ENCODE results near the gene E4F1.

E4F1 gene

DNA sequence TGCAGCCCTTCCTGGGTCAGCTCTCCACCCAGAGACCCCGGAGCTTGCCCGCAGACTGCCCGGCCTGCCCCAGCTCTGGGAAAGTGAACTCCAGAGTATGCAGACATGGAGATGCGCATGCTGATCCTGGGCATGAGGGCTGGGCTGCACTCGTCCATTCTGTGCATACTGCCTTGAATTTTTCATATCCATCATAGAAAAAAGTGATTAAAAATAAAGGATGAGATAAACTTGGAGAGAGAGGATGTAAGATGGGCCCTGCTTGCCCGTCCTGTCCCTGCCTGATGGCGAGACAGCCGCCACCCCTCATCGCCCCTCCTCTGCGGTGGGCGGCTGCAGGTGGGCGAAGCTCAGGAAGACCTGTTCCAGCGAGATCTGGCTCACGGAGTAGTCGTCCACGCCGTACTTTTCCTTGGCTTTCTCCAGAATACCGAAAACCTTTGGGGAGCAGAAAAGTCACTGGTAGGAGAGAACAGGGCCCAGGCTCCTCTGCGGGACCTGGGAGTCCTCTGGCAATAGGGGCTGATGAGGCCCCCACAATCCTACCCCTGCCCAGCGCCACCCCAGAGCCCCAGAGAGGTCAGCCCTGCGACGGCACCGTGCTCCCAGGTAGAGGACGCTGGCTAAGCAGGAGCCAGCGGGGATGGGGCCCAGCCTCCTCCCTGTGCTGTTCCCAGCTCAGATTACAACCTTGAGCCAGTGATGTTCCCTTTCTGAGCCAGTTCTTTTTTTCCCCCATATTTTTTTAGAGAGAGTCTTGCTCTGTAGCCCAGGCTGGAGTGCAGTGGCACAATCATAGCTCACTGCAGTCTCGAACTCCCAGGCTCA is 53.2 kb downstream of the E4F1 start:
- H3K4me1 Mint-ChIP-seq = no peaks in the 10 kb centered on the region
- no peak overlapping the region for H3K27ac Mint-ChIP-seq
- no peaks in the 10 kb centered on the region for H3K36me3 Mint-ChIP-seq
- DNase-seq (ENCODE audit: low spot score in 2 of 2) = no peak
- no peak overlapping the region for H3K4me3 Mint-ChIP-seq
- ATAC-seq = no peak
- H3K9me3 Mint-ChIP-seq = no peaks in the 10 kb centered on the region

DNA sequence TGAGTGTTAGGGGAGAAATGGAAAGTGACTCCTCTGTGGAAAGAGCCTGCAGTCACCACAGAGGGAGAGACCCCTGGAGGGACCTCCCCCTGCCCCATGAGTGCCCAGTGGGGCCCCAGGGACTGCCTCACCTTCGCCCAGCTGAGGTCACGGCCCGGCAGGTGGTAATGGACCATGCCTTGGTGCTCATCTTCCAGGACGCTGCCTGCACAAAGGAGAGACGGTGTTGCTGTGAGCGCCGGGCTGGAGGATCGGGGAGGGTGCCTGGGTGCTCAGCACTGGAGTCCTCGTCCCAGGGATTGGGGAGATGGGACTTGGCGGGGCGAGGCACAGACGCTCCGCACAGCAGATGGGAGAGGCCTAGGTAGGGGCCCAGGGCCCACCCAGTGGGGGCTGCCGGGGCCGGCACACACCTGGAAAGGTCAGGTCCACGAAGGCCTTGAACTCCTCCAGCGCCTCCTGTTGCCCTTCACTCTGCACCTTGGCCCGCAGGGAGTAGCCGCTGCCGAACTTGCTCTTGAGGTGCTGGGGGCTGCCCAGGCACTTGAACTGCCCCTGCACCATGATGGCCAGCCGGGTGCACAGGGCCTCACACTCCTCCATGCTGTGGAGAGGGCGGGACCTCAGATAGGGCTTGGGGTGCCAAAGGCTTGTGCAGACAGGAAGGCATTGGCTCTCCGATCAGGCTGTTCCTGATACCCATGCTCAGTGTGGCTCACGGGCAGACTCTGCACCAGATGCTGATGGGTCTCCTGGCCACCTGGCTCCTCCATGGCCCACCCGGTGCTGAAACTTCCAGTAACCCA is 54.3 kb downstream of the E4F1 start:
- Mint-ChIP-seq H3K36me3 (no peaks in the 10 kb centered on the region), H3K4me1 (no peaks in the 10 kb centered on the region), H3K27ac (no peak overlapping the region), H3K4me3 (no peak overlapping the region), H3K9me3 (no peaks in the 10 kb centered on the region)
- DNase-seq (ENCODE audit: low spot score in 2 of 2) (no peak), ATAC-seq (no peak)

DNA sequence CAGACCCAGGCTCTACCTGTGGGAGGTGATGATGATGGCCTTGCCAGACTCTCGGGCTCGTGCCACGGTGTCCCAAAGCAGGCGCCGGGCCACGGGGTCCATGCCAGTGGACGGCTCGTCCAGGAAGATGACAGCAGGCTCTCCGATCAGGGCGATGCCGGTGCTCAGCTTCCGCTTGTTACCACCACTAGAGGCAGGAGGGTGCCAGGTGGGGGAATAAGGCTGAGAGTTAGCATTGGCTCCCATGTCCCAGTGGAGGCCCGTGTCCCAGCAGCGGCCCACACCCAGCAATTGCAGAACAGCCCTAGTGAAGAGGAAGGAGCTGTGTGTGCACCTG is 54.8 kb downstream of the E4F1 start:
- DNase-seq (ENCODE audit: low spot score in 2 of 2) (no peak), ATAC-seq (no peak)
- Mint-ChIP-seq H3K4me1 (no peaks in the 10 kb centered on the region), H3K4me3 (no peak overlapping the region), H3K9me3 (no peaks in the 10 kb centered on the region), H3K27ac (no peak overlapping the region), H3K36me3 (no peaks in the 10 kb centered on the region)

DNA sequence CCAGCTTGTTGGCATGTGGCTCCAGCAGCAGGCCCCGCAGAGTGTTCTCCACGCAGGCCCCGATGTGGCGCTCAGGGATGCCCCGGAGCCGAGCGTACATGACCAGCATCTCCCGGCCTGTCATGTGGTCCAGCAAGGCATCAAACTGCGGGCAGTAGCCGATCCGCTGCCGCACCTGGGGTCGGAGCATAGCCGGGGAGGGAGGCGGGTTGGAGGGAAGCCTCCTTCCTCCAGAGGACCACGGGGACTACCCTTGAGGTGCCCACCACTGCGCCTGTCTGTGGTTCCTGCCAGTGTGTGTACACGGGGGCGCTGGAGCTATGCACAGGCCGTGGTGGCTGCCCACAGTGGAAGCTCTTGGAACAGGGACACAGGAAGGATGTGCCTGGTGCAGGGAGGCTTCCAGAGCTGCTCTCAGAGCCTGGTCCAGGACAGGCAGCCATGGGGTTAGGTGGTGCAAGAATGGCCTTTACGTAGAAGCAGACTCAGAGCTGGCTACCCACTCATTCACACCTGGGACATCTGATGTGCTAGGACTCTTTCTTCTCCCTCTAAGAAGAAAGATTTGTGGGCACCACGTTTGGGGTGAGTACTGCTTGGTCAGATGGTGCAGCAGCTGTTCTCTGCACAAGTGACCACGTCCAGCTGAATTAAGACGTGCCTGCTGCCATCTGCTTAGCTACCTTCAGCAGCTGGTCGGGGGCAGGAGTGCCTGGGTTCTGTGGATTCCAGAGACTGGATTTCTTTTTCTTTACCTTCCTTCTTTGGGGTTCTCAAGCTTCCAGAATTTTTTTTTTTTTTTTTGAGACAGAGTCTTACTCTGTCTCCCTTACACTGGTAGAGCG is 55.8 kb downstream of the E4F1 start:
- Mint-ChIP-seq H3K9me3 (no peaks in the 10 kb centered on the region), H3K4me3 (no peak overlapping the region), H3K4me1 (no peaks in the 10 kb centered on the region), H3K27ac (no peak overlapping the region), H3K36me3 (peaks cover 5% of the 10 kb centered on the region)
- no peak for ATAC-seq
- DNase-seq (ENCODE audit: low spot score in 2 of 2) = no peak

DNA sequence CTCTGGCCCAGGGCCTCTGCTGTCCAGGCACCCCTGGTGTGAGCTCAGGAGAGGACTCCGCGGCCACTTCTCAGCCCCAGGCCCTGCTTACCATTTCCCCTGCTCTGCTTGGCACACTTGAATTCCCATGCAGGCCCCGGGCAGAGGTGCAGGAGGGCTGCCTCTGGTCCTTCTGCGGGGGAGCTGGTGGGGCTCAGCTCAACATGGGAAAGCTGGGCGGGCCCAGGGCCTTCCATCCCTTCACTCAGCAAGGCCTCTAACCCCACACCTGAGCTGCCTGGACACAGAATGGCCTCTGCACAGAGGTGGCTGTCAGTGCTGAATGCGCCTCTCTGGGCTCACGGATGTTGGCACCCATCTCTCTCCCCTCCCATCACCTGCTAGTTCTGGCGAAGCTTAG is 57.1 kb downstream of the E4F1 start:
- DNase-seq (ENCODE audit: low spot score in 2 of 2) (no peak), ATAC-seq (no peak)
- Mint-ChIP-seq H3K27ac (no peak overlapping the region), H3K4me3 (no peak overlapping the region), H3K4me1 (no peaks in the 10 kb centered on the region), H3K36me3 (peaks cover 7% of the 10 kb centered on the region), H3K9me3 (no peaks in the 10 kb centered on the region)

DNA sequence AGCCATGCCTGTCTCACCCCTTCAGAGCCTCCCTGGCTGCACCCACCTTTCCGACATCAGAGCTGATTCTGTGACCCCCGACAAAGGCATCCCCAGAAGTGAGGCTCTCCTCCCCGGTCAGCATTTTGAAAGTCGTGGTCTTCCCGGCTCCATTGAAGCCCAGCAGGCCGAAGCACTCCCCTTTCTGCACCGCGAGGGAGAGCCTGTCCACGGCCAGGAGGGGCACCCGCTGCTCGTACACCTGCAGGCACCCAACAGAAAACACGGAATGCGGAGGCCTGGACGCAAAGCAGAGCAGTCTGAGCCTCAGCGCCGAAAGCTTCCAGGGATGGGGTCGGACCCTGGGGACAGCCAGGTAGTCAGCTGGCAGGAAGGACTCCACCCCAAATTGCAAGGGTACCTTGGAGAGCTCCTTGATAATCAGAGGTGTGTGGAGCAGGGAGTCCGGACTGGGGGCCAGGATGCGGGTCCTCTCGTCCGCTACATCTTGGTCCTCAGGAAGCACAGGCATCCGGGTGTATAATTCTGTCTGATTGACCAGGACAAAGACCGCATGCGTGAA is 57.7 kb downstream of the E4F1 start:
- H3K36me3 Mint-ChIP-seq = peaks cover 7% of the 10 kb centered on the region
- no peaks in the 10 kb centered on the region for H3K4me1 Mint-ChIP-seq
- no peak for DNase-seq (ENCODE audit: low spot score in 2 of 2)
- no peak for ATAC-seq
- no peaks in the 10 kb centered on the region for H3K9me3 Mint-ChIP-seq
- no peak overlapping the region for H3K4me3 Mint-ChIP-seq
- H3K27ac Mint-ChIP-seq = no peak overlapping the region

DNA sequence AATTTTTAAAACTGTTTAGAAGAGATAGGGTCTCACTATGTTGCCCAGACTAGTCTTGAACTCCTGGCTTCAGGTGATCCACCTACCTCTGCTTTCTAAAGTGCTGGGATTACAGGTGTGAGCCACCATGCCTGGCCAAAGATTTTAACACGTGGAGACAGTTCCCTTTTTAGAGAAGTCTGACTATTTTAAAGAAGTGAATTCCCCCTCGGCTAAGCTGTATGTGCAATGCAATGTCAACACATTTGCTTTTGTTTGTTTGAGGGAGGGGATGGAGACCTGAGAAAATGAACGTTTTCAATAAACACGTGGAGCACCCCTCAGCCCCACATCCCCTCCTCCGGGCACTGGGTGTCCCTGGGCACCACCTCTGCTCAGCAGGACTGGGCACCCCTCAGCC is 58.9 kb downstream of the E4F1 start:
- H3K4me1 Mint-ChIP-seq = no peaks in the 10 kb centered on the region
- no peak overlapping the region for H3K4me3 Mint-ChIP-seq
- ATAC-seq = no peak
- H3K9me3 Mint-ChIP-seq = no peaks in the 10 kb centered on the region
- peaks cover 7% of the 10 kb centered on the region for H3K36me3 Mint-ChIP-seq
- H3K27ac Mint-ChIP-seq = no peak overlapping the region
- DNase-seq (ENCODE audit: low spot score in 2 of 2) = no peak

DNA sequence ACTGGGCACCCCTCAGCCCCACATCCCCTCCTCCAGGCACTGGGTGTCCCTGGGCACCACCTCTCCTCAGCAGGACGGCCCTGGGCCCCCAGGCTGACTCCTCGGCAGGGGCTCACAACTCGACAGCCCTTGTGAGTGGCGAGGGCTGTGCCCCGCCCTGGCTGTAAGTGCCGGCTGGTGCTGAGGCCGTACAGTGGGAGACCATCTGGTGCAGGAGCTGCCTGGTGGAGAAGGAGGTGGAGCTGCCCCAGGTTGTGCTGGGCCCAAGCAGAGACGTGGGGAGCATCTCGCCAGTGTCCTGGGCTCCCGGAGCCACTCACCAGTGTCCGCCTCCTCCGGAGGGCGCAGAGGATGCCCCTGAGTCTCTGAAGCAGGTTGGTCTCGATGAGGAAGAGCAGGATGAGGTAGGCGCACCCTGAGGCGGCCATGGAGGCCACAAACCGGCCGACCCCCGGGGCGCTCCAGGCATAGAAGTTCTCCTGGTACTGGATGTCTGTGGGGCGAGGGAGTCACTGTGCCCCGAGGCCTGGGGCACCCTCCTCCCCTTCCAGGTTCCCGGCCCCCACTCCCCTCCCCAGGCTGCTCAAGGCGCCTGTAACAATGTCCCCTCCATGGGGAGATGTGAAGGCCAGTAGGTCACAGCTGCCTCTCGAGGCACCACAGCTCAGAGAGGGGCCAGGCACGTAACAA is 59.6 kb downstream of the E4F1 start:
- ATAC-seq (no peak), DNase-seq (ENCODE audit: low spot score in 2 of 2) (no peak)
- Mint-ChIP-seq H3K36me3 (peaks cover 7% of the 10 kb centered on the region), H3K27ac (no peak overlapping the region), H3K4me3 (no peak overlapping the region), H3K4me1 (no peaks in the 10 kb centered on the region), H3K9me3 (no peaks in the 10 kb centered on the region)

DNA sequence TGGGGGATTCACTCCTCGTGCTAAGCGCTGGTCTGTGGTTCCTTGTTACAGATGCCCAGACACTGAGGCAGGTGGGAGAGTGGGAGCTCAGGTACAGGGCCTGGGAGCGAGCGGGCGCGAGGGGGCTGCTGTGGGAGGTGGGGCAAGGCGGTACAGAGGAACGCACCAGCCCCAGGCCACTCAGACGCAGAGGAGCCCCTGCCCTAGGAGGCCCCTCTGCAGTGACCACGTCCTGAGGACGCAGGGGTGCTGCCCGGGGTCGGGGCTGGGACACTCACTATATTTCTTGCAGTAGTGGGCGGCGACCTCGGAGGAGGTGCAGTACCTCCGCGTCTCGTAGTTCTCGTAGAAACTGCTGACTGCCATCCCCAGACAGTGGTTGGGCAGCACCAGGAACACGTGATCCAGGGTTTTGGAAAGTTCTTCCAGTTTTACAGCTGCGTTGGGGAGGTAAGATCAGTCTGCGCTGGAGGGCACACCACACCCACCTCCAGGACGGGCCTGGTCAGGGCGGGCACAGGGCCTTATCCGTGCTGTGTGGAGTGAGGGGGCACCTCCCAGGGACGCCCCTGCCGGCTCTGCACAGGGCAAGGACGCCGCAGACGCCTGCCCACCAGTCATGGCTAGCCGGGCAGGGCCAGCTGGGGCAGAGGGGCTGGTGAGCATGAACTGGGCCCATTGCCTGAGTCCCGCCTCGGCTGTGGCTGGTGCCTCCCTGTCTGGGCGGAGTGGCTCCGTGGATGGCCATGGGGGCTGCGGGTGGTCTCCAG is 60.8 kb downstream of the E4F1 start:
- no peak for ATAC-seq
- no peaks in the 10 kb centered on the region for H3K9me3 Mint-ChIP-seq
- H3K4me3 Mint-ChIP-seq = no peak overlapping the region
- H3K36me3 Mint-ChIP-seq = peaks cover 7% of the 10 kb centered on the region
- H3K27ac Mint-ChIP-seq = no peak overlapping the region
- H3K4me1 Mint-ChIP-seq = no peaks in the 10 kb centered on the region
- no peak for DNase-seq (ENCODE audit: low spot score in 2 of 2)

DNA sequence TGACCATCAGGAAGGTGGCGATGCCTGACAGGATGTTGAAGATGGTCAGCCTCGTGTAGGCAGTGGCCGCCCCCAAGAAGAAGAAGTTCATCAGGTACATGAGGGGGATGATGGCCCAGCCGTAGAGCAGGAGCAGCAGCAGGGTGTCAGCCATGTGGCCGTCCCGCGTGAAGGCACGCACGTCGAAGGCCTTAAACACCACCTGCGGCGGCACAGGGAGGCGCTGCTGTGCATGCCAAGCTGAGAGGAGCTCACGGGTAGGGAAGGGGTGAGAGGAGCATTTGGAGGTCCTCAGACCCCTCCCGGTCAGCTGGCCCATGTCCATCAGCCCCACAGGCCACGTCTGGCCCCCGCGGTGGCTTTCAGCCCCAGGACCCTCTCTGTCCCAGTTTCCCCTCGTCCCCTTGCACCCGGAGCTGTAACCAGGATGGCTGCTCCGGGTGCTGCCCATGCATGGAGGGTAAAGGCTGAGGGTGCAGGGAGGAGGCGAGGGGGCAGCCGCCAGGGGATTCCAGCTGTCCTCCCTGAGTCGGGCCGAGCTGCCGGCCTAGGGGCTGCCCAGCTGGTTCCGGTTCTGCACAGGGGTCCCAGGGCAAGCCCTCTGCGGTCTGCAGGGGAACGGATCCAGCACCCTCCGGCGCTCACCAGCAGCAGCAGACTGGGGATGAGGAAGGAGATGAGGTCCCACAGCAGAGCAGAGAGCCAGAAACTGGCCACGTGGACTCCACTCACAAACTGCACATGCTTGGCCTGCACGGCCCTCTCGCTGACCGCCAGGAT is 61.6 kb downstream of the E4F1 start:
- Mint-ChIP-seq H3K4me1 (no peaks in the 10 kb centered on the region), H3K9me3 (no peaks in the 10 kb centered on the region), H3K27ac (no peak overlapping the region), H3K4me3 (no peak overlapping the region), H3K36me3 (peaks cover 7% of the 10 kb centered on the region)
- no peak for ATAC-seq
- no peak for DNase-seq (ENCODE audit: low spot score in 2 of 2)
